Epithelial cell of prostate (primary cell): ENCODE measurements around the gene KNTC1.
A peak's percentile ranks its signal among the peaks of the same experiment; 100 is the strongest.
"Not testable (repeated sequence)": the region's sequence is repeated elsewhere in the genome, so short reads cannot be mapped to it uniquely, and the experiment has no call there.

ENCODE experiments used
- DNase-seq: peaks from one replicate; pipeline ENCODE4 v3.0.0-alpha.2; 2011; ENCODE audit warnings: low read depth, low spot score
- H3K27ac ChIP-seq: fragments of 450-650 bp; 2 replicates; pipeline ENCODE4 v1.5.1; 2017; ENCODE audit warnings: mild to moderate bottlenecking

The KNTC1 gene

DNA sequence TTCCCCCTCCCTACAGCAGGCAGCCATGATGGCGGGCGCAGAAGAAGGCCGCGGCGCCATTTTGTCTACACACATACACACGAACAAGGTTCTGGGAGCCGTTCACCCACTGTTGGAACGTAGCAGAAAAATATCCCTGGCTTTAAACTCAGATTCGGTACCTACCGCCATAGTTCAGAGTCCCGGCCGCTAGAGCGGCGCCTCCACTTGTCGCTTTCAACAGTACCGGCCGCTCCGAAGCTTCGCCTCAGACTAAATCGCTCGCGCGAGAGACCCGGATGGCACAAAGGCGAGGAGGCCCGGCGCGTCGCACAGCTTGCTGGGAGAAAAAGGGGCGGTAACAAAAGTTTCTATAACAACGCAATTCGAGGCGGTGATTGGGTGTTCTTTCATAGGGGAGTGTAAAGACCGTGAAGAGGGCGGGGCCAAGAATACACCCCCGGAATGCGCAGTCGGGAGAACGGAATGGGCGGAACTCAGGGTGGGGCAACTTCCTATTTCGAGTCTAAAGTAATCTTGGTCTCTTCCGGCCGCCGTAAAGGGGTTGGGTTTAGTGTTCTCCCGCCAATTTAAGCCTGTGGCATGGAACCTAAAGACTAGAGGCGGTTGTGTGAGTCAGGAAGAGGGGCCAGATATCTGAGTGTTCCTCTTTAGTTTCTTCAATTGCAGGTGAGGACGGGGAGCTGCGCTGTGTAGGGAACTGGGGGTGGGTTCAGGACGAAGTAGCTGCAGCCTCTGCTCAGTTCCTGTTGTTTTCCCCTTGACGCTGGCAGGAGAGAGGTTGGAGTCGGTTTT lies at the start of gene KNTC1, which contains the start of gene RSRC2:
TSS of gene KNTC1 (plus strand) at position 567 of the 795 bp plus-strand sequence. CDS start 2,815 bp downstream, outside the sequence.
TSS of gene RSRC2 (minus strand) at position 254 of the 795 bp plus-strand sequence. CDS start at position 171, 83 bp downstream.
- peak within 1 kb of the TSS; percentile 93 for H3K27ac ChIP-seq
- DNase-seq = peak; percentile 97

DNA sequence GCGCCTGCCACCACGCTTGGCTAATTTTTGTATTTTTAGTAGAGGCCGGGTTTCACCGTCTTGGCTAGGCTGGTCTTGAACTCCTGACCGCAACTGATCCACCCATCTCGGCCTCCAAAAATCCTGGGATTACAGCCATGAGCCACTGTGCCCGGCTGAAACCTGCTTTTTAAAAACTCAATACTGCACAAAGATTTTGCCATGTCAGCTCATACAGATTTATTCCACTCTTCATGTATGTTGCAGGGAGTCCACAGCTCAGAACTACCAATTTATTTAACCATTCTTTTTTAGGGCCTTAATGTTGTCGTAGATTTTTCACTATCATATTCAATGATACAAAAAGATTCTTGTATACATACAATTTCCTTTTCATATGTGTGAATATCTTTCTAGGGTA lies 46.3 kb upstream of the KNTC1 start:
- H3K27ac ChIP-seq = no peak overlapping the region
- no peak for DNase-seq

DNA sequence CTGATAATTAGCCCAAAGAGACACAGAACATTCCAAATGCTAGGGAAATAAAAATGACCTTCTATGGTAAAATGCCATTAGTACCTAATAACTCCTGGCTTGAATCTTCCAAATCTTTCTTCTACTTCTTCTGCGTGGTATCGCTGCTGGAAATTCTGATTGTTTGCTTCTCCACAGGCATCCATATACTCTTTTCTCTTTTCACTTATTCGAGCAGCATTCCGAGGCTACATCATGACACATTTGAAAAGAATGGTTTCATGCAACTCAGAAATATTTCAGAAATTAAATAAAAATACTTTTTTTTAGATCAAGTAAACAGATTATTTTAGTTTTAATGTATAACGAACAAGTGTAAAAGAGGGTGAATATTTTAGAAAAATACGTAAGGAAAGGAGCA lies 45.2 kb upstream of the KNTC1 start:
- no peak for DNase-seq
- no peak overlapping the region for H3K27ac ChIP-seq

- DNase-seq = no peak
Observed at GRCh38 chr12:122483969-122484368, 43.1 kb upstream of the KNTC1 start.

DNA sequence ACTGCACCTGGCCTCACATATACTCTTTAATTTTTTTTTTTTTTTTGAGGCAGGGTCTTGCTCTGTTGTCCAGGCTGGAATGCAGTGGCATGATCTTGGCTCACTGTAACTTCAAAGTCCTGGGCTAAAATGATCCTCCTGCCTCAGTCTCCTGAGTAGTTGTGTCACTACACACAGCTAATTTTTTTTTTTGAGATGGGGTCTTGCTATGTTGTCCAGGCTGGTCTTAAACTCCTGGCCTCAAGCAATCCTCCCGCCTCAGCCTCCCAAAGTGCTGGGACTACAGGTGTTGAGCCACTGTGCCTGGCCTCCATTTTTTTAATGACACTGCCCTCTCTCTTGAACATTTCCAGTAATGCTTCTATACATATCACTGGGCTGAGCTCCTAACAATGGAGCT lies 42.7 kb upstream of the KNTC1 start:
- not testable (repeated sequence) for H3K27ac ChIP-seq, DNase-seq

More at GRCh38 chr12:122483969-122484368, 43.1 kb upstream of the KNTC1 start:
- H3K27ac ChIP-seq = no peak overlapping the region

DNA sequence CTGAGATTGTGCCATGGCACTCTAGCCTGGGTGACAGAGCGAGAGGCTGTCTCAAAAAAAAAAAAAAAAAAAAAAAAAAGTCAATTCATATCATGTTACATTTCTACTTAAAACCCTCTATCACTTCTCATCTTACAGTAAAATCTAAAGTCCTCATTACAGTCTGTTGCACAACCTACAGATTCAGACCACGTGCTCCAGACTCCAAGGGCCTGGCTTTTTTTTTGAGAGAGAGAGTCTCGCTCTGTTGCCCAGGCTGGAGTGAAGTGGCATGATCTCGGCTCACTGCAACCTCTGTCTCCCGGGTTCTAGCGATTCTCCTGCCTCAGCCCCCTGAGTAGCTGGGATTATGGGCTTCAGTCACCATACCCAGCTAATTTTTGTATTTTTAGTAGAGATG lies 40.7 kb upstream of the KNTC1 start:
- not testable (repeated sequence) for H3K27ac ChIP-seq, DNase-seq

DNA sequence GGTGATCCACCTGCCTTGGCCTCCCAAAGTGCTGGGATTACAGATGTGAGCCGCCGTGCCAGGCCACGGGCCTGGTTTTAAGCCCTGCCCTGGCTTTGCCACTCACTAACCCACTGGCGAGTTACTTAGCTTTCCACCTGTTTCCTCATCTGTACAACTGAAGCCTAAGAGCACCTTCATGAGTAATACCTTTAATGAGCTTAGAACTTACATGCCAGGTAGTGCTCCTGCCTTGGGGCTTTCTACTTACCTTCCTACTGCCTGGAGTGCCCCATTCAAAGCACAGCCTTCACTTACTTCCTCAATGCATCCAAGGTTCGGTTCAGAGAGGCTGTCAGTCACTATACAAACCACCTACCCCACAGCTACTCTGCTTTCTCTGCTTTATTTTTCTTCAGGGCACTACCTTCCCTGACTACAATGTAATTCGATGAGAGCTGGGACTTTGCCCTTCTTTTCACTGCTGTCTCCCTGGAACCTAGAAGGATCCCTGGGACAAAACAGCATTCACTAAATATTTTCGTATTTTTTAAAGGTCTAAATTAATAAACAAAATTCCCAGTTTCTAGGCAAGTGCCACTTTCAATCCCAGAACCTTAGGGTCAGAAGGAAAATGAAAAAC lies 40.1 kb upstream of the KNTC1 start:
- no peak overlapping the region for H3K27ac ChIP-seq
- no peak for DNase-seq

GRCh38 chr12:122487807-122488206 lies 39.2 kb upstream of the KNTC1 start:
- not testable (repeated sequence) for DNase-seq

GRCh38 chr12:122489038-122489437 lies 38.0 kb upstream of the KNTC1 start:
- H3K27ac ChIP-seq = no peak overlapping the region
- no peak for DNase-seq

More at GRCh38 chr12:122487807-122488206, 39.2 kb upstream of the KNTC1 start:
- not testable (repeated sequence) for H3K27ac ChIP-seq

- no peak overlapping the region for H3K27ac ChIP-seq
- DNase-seq = no peak
Observed at GRCh38 chr12:122491991-122492390, 35.1 kb upstream of the KNTC1 start.

DNA sequence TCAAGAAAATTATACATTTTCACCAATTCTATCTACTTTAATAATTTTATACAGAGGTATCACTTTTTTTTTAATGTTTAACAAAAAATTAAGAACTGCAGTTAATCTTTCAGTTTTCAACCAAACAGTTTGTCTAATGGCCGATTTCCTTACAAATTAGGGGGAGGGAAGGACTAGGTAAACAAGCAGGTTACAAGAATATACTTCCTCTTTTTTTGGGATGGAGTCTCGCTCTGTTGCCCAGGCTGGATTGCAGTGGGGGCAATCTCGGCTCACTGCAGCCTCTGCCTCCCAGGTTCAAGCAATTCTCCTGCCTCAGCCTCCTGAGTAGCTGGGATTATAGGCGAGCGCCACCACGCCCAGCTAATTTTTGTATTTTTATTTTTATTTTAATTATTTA lies 33.8 kb upstream of the KNTC1 start:
- DNase-seq, H3K27ac ChIP-seq: not testable (repeated sequence)

DNA sequence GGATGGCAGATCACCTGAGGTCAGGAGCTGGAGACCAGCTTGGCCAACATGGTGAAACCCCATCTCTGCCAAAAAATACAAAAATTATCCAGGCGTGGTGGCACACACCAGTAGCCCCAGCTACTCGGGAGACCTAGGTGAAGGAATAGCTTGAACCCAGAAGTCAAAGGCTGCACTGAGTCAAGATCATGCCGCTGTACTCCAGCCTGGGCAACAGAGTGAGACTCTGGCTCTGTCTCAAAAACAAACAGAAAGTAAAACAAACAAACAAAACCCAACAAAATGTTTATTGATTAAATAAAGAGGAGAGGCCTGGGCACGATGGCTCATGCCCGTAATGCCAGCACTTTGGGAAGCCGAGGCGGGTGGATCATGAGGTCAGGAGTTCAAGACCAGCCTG lies 31.8 kb upstream of the KNTC1 start:
- no peak for DNase-seq
- no peak overlapping the region for H3K27ac ChIP-seq

DNA sequence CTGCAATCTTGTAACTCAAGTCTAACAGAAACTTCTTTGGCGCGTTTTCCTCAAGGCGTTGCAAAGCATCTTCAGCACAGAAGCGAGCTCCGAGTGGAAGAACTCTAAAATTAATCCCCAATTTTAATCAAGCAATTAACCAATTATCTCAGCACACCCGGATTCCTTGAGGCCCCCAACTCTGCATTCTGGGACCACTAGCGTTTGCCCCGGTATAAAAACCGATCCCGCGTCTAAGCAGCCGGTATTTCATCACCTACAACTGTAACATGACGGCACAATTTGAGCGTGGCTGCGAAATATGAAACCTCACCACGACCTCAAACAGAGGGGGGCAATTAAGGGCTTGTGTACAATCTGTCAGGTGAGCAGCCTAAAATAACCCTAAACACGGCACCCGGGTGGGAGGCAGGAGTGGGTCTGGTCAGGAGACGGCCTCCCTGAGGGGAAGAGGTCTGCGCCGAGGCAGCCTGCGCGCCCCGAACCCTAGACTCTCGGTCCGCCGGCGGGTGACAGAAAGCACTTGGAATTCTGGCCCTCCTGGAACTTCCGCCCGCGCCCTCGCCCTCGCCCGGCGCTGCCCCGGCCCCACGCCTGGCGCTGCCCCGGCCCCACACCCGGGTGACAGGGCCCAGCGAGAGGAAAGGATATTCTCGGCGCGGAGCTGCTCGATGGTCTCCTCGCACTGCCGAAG lies 26.9 kb upstream of the KNTC1 start:
- DNase-seq = no peak
- H3K27ac ChIP-seq = peak overlapping the region; percentile 98

DNA sequence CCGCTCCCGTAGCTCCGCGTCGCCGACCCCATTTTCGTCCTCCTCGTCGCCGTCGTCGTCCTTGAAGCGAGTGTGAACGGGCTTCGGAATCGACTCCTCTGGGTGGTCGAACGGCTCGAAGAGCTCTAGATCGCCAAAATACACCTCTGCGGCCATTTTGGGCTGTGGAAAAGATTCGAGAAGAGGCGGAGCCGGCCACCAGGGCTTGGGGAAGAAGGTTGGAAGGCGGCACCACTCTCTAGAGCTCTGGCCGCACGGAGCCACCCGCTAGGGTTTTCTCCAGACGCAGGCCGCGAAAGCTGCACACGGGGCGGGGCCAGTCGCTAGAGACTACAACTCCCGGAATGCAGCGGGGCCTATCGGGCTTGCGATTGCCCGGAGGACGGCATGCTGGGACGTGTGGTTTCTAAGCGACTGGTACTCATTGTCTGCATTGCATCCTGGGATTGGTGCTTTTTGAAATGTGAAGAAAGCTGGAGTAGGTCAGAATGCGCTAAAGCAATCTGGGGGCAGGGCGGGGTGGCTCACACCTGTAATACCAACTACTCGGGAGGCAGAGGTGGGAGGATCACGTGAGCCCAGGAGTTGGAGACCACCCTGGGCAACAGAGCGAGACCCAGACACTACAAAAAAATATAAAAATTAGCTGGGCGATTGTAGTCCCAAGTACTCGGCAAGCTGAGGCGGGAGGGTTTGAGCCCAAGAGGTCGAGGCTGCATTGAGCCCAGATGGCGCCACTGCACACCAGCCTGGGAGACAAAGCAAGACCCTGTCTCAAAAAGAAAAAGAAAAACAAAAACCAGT lies 26.2 kb upstream of the KNTC1 start, which contains the start of gene ZCCHC8:
TSS of gene ZCCHC8 (minus strand) at position 248 of the 804 bp plus-strand sequence. CDS start at position 156, 92 bp downstream.
- DNase-seq = peak; percentile 93

GRCh38 chr12:122501489-122501989 lies 25.5 kb upstream of the KNTC1 start:
- peak overlapping the region; percentile 98 for H3K27ac ChIP-seq
- no peak for DNase-seq

More for the DNA sequence above, 26.2 kb upstream of the KNTC1 start, which contains the start of gene ZCCHC8:
- peak within 1 kb of the TSS; percentile 98 for H3K27ac ChIP-seq

GRCh38 chr12:122503147-122503751 lies 23.8 kb upstream of the KNTC1 start:
- no peak for DNase-seq
- H3K27ac ChIP-seq = peak overlapping the region; percentile 7

DNA sequence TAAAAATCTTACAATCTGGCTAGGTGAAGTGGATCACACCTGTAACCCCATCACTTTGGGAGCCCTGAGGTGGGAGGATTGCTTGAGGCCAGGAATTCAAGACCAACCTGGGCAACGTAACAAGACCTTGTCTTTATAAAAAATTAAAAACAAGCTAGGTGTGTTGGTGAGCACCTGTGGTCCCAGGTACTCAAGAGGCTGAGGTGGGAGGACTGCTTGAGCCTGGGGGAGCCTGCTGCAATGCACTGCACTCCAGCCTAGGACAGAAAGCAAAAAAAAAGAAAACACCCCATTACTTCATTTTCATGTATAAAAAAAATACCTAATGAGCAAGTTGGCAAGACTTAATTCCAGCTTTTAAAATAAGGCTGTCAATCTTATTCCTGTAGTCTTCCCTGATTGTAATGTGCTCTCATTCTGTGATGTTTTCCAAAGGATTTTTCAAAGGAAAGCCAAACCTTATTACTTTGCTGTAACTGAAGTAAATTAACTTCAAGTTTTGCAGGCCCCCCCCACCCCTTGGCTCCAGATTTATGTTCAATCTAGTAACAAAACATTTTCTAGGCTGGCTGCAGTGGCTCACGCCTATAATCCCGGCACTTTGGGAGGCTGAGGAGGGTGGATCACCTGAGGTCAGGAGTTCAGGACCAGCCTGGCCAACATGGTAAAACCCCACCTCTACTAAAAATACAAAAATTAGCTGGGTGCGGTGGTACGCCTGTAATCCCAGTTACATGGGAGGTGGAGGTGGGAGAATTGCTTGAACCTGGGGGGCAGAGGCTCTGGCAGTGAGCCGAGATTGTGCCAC lies 23.1 kb upstream of the KNTC1 start:
- peak overlapping the region; percentile 7 for H3K27ac ChIP-seq
- no peak for DNase-seq

- no peak for DNase-seq
- no peak overlapping the region for H3K27ac ChIP-seq
Observed at GRCh38 chr12:122505419-122506051, 21.5 kb upstream of the KNTC1 start.
